ENCODE results near the gene ZP3. TPM values are rescaled to one million over a fixed set of nuclear protein-coding genes. Genes with fewer than 3 reads are reported as not detected.

The ZP3 gene
- polyA plus RNA-seq, result not detected in 2 replicates
- polyA minus RNA-seq, result not detected in 2 replicates

GRCh38 chr7:76424413-76425111 is at the start of gene ZP3:
TSS of gene ZP3 (plus strand) at chr7:76424950. CDS start at chr7:76424965, 15 bp downstream.
- H3K9me2 ChIP-seq (ENCODE audit: insufficient read depth, low read length), result no peaks in the 10 kb centered on the region
- H3F3A ChIP-seq (ENCODE audit: insufficient read depth, low read length, poor library complexity, severe bottlenecking), result no peaks in the 10 kb centered on the region
- H3K9me3 ChIP-seq (ENCODE audit: low read length), result no peaks in the 10 kb centered on the region
- H2AFZ ChIP-seq (ENCODE audit: low read depth, low read length), result no peak within 1 kb of the TSS
- no peak within 1 kb of the TSS for H3K4me3 ChIP-seq (ENCODE audit: low read length)
- no peak within 1 kb of the TSS for H3K4me2 ChIP-seq (ENCODE audit: low read length)
- H4K20me1 ChIP-seq (ENCODE audit: insufficient read depth), result no peaks in the 10 kb centered on the region
- no peaks in the 10 kb centered on the region for H3K27me3 ChIP-seq (ENCODE audit: insufficient read depth, low read depth, low read length)
- H3K36me3 ChIP-seq (ENCODE audit: insufficient read depth, low read length), result no peaks in the 10 kb centered on the region
- no peak within 1 kb of the TSS for H3K9ac ChIP-seq (ENCODE audit: low read length)
- TF ChIP-seq TAF1 (IDR thresholded peaks at IDR 0.05; ENCODE audit: low read depth) (no peak), SMC3 (conservative IDR thresholded peaks at IDR 0.05; ENCODE audit: poor library complexity) (no peak), EP300 (conservative IDR thresholded peaks at IDR 0.05; ENCODE audit: poor library complexity, severe bottlenecking) (no peak), EZH2 (IDR thresholded peaks at IDR 0.05; ENCODE audit: borderline replicate concordance, insufficient read depth, low read length, poor library complexity, severe bottlenecking) (no peak), RAD21 (conservative IDR thresholded peaks at IDR 0.05) (no peak), POLR2AphosphoS5 (IDR thresholded peaks at IDR 0.05) (no peak), CTCF (IDR thresholded peaks at IDR 0.05; ENCODE audit: poor library complexity, severe bottlenecking) (no peak), REST (IDR thresholded peaks at IDR 0.05; ENCODE audit: borderline replicate concordance) (no peak), MXI1 (conservative IDR thresholded peaks at IDR 0.05; ENCODE audit: poor library complexity, severe bottlenecking) (no peak)
- no peaks in the 10 kb centered on the region for H3K79me2 ChIP-seq (replicated peaks; ENCODE audit: insufficient read depth, low read length)
- no peak within 1 kb of the TSS for H3K27ac ChIP-seq (ENCODE audit: low read length)

- no peak overlapping the region for H3K9ac ChIP-seq (ENCODE audit: low read length)
- H3K27me3 ChIP-seq (ENCODE audit: insufficient read depth, low read depth, low read length), result no peaks in the 10 kb centered on the region
- no peaks in the 10 kb centered on the region for H3K79me2 ChIP-seq (replicated peaks; ENCODE audit: insufficient read depth, low read length)
- no peak overlapping the region for H2AFZ ChIP-seq (ENCODE audit: low read depth, low read length)
- H3F3A ChIP-seq (ENCODE audit: insufficient read depth, low read length, poor library complexity, severe bottlenecking), result no peaks in the 10 kb centered on the region
- no peaks in the 10 kb centered on the region for H3K9me2 ChIP-seq (ENCODE audit: insufficient read depth, low read length)
- H3K4me3 ChIP-seq (ENCODE audit: low read length), result no peak overlapping the region
- H3K27ac ChIP-seq (ENCODE audit: low read length), result no peak overlapping the region
- no peak overlapping the region for H3K4me2 ChIP-seq (ENCODE audit: low read length)
- H3K36me3 ChIP-seq (ENCODE audit: insufficient read depth, low read length), result no peaks in the 10 kb centered on the region
- TF ChIP-seq TAF1 (IDR thresholded peaks at IDR 0.05; ENCODE audit: low read depth) (no peak), EP300 (conservative IDR thresholded peaks at IDR 0.05; ENCODE audit: poor library complexity, severe bottlenecking) (no peak), MXI1 (conservative IDR thresholded peaks at IDR 0.05; ENCODE audit: poor library complexity, severe bottlenecking) (no peak), RAD21 (conservative IDR thresholded peaks at IDR 0.05) (no peak), SMC3 (conservative IDR thresholded peaks at IDR 0.05; ENCODE audit: poor library complexity) (no peak)
- H4K20me1 ChIP-seq (ENCODE audit: insufficient read depth), result no peaks in the 10 kb centered on the region
- no peaks in the 10 kb centered on the region for H3K9me3 ChIP-seq (ENCODE audit: low read length)
Measured at GRCh38 chr7:76375251-76375650, 49.5 kb upstream of the ZP3 start.

Data from neural cell (in vitro differentiated cells).